AG09309 (cell line): ENCODE results near the gene SCTR.

ENCODE experiments used
- DNase-seq: peaks from one replicate; pipeline ENCODE4 v3.0.0-alpha.2; 2010; ENCODE audit warnings: low read depth
- H3K4me3 ChIP-seq: 2 replicates; pipeline ENCODE4 v1.5.1; 2011; ENCODE audit warnings: mild to moderate bottlenecking, low read depth, low read length, moderate library complexity; ENCODE audit not compliant: control insufficient read depth
- CTCF ChIP-seq: IDR thresholded peaks from 2 replicates; pipeline ENCODE4 v1.5.1; 2011; ENCODE audit warnings: mild to moderate bottlenecking, low read depth, low read length, inconsistent platforms; ENCODE audit not compliant: insufficient read depth, control insufficient read depth; ENCODE audit errors: missing control alignments

Gene SCTR

GRCh38 chr2:119472749-119473148 lies 51.5 kb downstream of the SCTR start:
- DNase-seq = no peak
- no peak for TF ChIP-seq CTCF
- H3K4me3 ChIP-seq = no peak overlapping the region

GRCh38 chr2:119469661-119470297 lies 54.5 kb downstream of the SCTR start:
- no peak for TF ChIP-seq CTCF
- H3K4me3 ChIP-seq = no peak overlapping the region
- no peak for DNase-seq

GRCh38 chr2:119469131-119469530 lies 55.2 kb downstream of the SCTR start:
- TF ChIP-seq CTCF = no peak
- H3K4me3 ChIP-seq = no peak overlapping the region
- DNase-seq = no peak

- no peak for TF ChIP-seq CTCF
- H3K4me3 ChIP-seq = no peak overlapping the region
- no peak for DNase-seq
Observed at GRCh38 chr2:119468154-119468955, 55.9 kb downstream of the SCTR start.

- no peak for DNase-seq
- no peak for TF ChIP-seq CTCF
- H3K4me3 ChIP-seq = no peak overlapping the region
Observed at GRCh38 chr2:119466373-119466772, 57.9 kb downstream of the SCTR start.

- H3K4me3 ChIP-seq = no peak overlapping the region
- DNase-seq = no peak
- TF ChIP-seq CTCF = no peak
Observed at GRCh38 chr2:119465687-119466086, 58.6 kb downstream of the SCTR start.
